Embryonic facial prominence (tissue), 1 donor: ENCODE measurements around the gene THOC5.

ENCODE experiments used
- DNase-seq: peaks from one replicate; pipeline ENCODE4 v3.0.0-alpha.2; 2016; ENCODE audit errors: extremely low spot score

The THOC5 gene

DNA sequence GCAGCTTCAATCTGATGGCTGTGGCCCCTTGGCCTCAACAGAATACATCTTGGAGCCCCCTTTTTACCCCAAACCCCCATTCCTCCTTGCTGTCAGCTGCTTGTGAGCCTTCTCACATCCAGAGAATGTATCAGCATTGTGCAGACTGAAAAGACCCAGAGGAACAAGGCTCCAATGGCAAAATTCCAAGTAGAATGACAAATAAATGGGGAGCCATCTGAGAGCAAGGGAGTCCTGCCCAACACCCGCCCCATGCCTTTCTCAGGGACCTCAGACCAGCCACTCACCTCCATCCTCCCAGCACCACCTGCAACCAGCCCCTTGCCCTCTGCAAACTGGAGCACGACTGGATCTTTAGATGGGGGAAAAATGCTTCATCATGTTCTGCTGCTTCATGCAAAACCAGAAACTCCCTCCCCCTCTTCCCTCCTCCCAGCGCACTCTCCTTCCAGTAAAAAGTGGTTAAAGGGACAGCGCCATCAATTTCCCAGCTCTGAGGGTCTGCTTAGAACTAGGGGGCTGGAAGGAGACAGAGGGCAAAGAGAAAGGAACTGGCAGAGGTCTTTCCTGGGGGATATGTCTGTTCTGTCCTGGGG lies 75.7 kb downstream of the THOC5 start:
- DNase-seq: no peak

DNA sequence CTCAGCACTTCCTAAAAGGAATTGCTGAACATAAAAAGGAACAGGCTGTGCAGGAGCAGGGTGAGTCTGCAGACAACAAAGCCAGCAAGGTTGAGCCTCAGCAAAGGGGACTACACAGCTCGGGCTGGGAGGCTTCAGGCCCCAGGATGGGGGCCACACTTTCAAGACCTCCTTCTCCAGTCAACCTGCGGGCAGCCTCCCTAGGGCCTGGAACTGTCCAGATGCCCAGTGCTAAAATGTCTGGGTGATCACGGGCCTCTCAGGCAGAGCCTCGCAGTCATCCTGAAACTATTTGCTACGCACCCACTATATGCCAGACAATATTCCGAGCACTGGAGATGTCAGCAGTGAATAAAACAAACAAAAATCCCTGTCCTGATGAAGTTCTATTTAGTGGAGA lies 77.4 kb downstream of the THOC5 start:
- no peak for DNase-seq

GRCh38 chr22:29475550-29475949 lies 78.0 kb downstream of the THOC5 start:
- DNase-seq: no peak

DNA sequence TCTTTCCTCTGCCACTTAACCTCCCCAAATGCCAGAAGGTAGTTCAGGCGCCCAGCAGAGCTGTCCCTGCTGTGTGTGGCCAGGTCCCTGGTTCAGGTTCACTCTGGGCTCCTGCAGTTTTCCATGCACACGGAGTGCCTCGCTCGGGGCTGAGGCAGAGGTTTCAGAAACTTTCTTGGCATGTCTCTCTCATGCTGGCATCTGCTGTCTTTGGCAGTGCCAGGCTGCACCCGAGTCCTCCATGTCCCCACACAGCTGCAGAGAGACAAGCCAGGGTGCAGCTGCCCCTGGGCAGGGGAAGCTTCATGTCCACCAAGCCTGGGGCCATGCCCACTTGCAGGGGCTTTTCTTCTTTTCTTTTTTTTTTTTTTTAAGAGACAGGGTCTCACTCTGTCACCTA lies 80.6 kb downstream of the THOC5 start:
- no peak for DNase-seq

- peak; percentile 6 for DNase-seq
Observed at GRCh38 chr22:29470159-29470855, 83.2 kb downstream of the THOC5 start.

DNA sequence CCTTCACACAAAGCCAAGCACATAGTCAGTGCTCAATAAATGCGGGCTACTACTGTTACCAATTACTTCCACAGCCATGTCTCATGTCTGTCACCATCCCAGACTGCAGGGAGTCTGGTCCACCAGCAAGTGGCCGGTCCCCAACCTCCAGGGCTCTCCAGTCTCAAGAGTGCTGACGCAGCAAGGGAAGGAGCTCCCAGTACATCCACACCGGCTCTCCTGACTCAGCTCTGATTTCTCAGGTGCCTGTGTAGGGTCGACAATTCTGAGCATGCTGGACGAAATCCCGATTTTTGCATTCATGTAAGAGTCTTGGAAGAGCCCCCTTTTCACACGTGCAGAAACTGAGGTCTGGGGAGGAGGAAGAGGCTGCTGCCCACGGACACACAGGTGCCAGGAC lies 83.8 kb downstream of the THOC5 start:
- no peak for DNase-seq

DNA sequence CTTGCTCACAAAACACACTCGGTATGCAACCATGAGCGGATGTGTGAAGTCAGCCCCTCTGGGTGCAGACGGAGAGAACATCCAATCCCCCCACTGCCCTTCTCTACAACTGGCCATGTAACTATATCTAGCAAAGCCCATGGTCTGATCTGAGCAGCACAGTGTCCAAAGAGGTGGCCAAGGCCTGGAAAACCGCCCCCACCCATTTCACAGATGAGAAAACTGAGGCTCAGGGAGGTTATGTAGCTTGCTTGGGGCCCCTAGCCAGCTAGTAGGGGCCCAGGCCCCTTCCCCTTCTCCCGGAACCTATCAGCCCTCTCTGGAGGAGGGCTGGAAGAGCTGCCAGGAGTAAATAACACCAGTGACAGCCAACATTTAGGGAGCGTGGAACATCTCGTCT lies 89.0 kb downstream of the THOC5 start:
- DNase-seq: no peak

DNA sequence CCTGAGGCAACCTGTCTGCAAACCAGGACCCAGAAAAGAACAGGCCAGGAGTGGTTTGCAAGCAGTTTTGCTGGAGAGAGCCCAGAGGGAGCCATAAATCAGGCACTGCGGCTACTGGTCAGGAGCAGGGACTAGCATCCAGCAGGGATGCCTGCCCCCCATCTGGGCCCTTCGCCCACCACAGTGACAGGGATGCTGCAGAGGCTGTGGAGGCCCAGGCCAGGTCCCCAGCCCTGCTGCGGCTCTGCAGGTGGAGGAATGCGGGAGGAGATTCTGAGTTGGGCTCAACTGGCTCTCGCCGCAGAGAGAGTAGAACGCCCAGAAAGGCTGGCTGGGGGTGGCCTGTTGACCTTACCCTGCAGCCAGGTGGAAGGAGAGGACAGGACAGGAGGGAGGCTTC lies 89.9 kb downstream of the THOC5 start:
- no peak for DNase-seq

- DNase-seq: no peak
Observed at GRCh38 chr22:29461263-29461662, 92.3 kb downstream of the THOC5 start.

- DNase-seq: no peak
Observed at GRCh38 chr22:29459773-29460172, 93.8 kb downstream of the THOC5 start.

DNA sequence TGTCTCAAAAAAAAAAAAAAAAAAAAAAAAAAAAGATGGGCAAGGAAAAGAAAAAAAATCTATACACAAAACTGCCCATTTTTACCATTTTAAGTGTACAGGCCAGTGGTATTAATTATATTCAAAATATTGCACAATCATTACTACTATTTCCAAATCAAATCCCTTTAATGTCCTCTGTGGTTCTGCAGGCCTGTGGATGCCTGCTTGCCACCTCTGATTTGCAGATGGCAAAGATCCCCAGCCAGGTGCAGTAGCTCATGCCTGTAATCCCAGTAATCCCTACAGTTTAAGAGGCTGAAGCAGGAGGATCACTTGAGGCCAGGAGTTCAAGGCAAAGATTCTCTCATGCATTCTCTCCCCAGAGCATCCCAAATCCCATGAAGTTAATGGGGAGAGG lies 95.0 kb downstream of the THOC5 start:
- no peak for DNase-seq

- DNase-seq: no peak
Observed at GRCh38 chr22:29457730-29458129, 95.8 kb downstream of the THOC5 start.

- no peak for DNase-seq
Observed at GRCh38 chr22:29456211-29456671, 97.3 kb downstream of the THOC5 start.
